GM18508 (cell line): Measurements from ENCODE around the gene SOX15.
"Not testable (repeated sequence)": the region's sequence is repeated elsewhere in the genome, so short reads cannot be mapped to it uniquely, and the experiment has no call there.

Experiments used
- ATAC-seq: cut with Tn5 transposase; IDR thresholded peaks from one replicate; pipeline ENCODE4 v1.9.1; 2021; ENCODE audit warnings: moderate number of reproducible peaks; ENCODE audit not compliant: insufficient read depth, unreplicated experiment

The SOX15 gene

GRCh38 chr17:7611635-7612293 is 21.9 kb upstream of the SOX15 start:
- no peak for ATAC-seq

- no peak for ATAC-seq
Measured at GRCh38 chr17:7610641-7611040, 20.7 kb upstream of the SOX15 start.

GRCh38 chr17:7606280-7606679 is 16.4 kb upstream of the SOX15 start:
- ATAC-seq: no peak

- ATAC-seq: not testable (repeated sequence)
Measured at GRCh38 chr17:7597561-7597960, 7.7 kb upstream of the SOX15 start.

DNA sequence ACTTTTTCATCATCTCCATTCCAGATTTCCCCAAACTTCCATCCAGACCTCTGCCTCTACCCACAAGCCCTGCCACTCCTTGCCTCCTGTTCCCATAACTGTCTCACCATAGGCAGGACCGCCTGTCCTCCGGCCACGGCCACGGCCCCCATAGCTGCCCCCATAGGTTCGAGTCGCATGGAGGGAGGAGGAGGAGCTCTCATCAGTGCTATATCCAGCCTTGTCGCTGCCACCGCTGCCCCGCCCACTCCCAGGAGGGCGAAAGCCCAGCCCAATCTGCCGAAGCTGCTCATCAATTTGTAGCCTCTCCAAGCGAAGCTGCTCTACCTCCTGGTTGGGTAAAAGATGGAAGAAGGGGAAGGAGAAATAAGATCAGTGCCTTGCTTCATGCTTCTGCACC is 3.4 kb upstream of the SOX15 start:
- ATAC-seq: no peak

GRCh38 chr17:7592422-7593021 is 2.6 kb upstream of the SOX15 start:
- ATAC-seq: no peak

GRCh38 chr17:7591596-7591995 is 1.7 kb upstream of the SOX15 start:
- ATAC-seq: no peak

- no peak for ATAC-seq
Measured at GRCh38 chr17:7590743-7591142, 849 bp upstream of the SOX15 start.

DNA sequence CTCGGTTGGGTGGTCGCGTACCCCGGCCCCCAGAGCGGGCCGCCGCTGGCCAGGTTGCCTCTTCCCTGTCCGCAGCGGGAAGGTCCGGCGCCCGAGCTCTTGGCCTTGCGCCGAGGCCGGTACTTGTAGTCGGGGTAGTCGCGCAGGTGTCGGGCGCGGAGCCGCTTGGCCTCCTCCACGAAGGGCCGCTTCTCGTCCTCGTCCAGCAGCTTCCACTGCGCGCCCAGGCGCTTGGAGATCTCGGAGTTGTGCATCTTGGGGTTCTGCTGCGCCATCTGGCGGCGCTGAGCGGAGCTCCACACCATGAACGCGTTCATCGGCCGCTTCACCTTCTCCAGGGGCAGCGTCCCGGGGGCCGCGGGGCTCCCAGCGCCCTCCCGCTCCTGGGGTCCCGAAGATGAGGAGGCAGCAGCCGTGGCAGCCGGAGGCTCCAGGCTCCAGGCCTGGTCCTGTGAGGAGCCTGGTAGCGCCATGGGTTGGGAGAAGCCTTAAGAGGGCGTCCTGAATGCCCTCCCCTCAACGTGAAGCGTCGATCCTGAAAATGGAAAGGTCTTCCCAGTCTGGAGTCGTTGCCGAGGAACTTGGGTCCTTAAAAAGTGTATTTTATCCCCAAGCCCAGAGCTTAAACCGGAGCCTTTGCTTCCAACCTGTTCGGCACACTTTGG is 558 bp downstream of the SOX15 start:
- ATAC-seq: no peak

- ATAC-seq: no peak
Measured at GRCh38 chr17:7588553-7589203, 1.2 kb downstream of the SOX15 start.

GRCh38 chr17:7587420-7588151 is 2.3 kb downstream of the SOX15 start:
- no peak for ATAC-seq

- ATAC-seq: no peak
Measured at GRCh38 chr17:7586673-7587419, 3.0 kb downstream of the SOX15 start.

DNA sequence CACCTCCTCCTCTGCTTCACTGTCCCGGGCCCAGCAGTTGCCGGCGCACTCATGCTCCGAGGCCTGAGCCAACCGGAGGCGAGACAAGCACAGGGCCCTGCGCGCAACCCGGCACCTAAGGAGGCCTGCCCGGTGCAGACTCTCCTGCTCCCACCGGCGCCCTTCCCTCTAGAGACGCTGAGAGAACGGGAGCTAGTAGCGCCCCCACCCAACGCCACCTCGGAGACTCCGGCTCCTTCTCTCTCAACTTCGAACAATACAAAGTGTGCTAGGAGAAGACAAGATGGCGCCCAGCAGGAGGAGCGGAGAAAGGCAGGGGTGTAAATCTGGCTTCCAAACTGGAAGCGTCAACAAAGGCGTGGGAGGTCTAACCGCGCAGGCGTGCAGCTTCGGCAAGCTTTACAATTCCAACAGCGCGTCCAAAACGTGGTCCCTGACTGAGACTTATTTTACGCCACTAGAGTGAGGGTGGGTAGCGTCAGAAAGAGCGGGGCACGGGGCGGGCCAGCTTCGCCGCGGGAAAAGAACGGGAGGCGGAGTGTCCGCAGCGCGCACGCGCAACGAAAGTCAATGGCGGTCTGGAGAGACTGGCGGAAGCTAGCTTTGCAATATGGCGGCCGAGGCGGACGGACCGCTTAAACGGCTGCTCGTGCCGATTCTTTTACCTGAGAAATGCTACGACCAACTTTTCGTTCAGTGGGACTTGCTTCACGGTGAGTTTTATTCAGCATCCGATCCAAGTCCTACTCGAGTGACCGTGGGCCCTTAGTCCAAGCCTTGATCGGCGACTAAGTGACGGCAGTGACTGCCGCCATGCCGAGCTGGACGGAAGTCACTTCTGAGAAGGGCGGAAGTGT is 6.4 kb downstream of the SOX15 start, which contains the start of gene MPDU1:
Gene MPDU1 (plus strand): TSS at position 600 of the 857 bp plus-strand sequence. CDS start 11 bp downstream, at position 611.
- peak; percentile 47 for ATAC-seq

- no peak for ATAC-seq
Measured at GRCh38 chr17:7582396-7583252, 7.3 kb downstream of the SOX15 start.

DNA sequence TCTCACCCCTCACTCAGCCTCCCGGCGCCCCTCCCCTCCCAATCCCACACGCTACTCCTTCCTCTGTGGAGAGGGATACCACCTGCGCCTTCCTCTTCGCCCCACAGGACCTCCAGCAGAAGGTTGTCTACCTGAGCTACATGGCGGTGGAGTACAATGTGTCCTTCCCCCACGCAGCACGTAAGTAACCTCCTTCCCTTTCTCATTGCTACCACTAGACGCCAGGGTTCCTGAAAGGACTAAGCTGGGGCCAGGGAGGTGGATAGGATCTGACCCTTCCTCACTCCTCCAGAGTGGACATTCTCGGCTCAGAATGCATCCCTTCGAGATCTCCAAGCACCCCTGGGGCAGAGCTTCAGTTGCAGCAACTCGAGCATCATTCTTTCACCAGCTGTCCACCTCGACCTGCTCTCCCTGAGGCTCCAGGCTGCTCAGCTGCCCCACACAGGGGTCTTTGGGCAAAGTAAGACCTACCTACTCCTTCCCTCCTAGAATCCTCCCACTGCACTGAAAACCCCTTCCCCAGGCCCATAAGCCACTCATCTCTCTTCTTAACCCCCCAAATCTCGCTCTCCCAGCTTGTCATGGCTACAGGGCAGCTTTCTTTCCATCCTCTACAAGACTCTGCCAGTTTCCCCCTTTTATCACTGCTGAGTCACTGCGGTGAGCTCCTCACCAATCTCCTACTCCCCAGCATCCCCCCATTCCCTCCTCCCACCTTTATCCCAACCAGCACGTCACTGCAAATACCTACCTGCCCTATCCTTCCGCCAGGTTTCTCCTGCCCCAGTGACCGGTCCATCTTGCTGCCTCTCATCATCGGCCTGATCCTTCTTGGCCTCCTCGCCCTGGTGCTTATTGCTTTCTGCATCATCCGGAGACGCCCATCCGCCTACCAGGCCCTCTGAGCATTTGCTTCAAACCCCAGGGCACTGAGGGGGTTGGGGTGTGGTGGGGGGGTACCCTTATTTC is 9.0 kb downstream of the SOX15 start:
- ATAC-seq: no peak

DNA sequence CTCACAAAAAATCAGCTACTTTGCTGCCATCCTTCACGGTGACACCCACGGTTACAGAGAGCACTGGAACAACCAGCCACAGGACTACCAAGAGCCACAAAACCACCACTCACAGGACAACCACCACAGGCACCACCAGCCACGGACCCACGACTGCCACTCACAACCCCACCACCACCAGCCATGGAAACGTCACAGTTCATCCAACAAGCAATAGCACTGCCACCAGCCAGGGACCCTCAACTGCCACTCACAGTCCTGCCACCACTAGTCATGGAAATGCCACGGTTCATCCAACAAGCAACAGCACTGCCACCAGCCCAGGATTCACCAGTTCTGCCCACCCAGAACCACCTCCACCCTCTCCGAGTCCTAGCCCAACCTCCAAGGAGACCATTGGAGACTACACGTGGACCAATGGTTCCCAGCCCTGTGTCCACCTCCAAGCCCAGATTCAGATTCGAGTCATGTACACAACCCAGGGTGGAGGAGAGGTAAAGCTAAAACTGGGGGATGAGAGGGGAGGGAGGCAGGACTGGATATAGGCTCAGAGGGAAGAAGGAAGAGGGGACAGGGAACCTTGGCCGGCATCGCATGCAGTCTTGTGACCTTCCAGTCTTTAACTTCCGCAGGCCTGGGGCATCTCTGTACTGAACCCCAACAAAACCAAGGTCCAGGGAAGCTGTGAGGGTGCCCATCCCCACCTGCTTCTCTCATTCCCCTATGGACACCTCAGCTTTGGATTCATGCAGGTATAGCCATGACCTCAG is 9.9 kb downstream of the SOX15 start:
- ATAC-seq: no peak
